OCI-LY7 (cell line): ENCODE results near the gene PRSS56.

Experiments used
- EZH2phosphoT487 ChIP-seq: fragments of 200-600 bp; sonication (generic); IDR thresholded peaks from 2 replicates; pipeline ENCODE4 v1.6.1; 2018; ENCODE audit warnings: low read depth, borderline replicate concordance, mild to moderate bottlenecking, mixed run types, antibody characterized with exemption, low read length, moderate library complexity, mixed read lengths
- TF ChIP-seq, protein P1 (sequence below): fragments of 200-600 bp; sonication (generic); conservative IDR thresholded peaks from 2 replicates; pipeline ENCODE4 v1.5.1; 2014; ENCODE audit warnings: mild to moderate bottlenecking, antibody characterized with exemption, low read length, moderate library complexity, mixed read lengths

DNA sequence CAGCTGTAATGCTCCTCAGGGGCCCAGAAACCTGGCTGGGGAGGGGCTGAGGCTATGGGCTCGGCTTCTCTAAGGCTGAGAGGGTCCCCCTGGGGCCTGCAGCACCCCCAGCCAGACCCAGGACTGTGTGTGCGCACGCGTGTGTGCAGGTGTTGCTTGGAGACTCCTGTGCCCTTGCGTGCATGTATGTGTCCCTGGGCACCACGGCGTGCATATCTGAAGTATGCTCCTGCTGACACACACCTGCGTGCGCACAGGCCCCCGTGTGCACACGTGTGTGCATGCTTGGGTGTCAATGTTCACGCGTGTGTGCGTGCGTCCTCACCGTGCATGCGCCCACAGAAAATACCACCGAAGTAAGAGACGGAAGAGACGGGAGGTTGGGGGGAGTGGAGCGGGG is 17.7 kb upstream of the PRSS56 start:
- TF ChIP-seq, protein P1, sequence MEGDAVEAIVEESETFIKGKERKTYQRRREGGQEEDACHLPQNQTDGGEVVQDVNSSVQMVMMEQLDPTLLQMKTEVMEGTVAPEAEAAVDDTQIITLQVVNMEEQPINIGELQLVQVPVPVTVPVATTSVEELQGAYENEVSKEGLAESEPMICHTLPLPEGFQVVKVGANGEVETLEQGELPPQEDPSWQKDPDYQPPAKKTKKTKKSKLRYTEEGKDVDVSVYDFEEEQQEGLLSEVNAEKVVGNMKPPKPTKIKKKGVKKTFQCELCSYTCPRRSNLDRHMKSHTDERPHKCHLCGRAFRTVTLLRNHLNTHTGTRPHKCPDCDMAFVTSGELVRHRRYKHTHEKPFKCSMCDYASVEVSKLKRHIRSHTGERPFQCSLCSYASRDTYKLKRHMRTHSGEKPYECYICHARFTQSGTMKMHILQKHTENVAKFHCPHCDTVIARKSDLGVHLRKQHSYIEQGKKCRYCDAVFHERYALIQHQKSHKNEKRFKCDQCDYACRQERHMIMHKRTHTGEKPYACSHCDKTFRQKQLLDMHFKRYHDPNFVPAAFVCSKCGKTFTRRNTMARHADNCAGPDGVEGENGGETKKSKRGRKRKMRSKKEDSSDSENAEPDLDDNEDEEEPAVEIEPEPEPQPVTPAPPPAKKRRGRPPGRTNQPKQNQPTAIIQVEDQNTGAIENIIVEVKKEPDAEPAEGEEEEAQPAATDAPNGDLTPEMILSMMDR = no peak
- no peak for TF ChIP-seq EZH2phosphoT487
